Measurements from ENCODE around the gene MYOG. TPM values are rescaled to one million over a fixed set of nuclear protein-coding genes. Genes with fewer than 3 reads are reported as not detected.
A peak's percentile ranks its signal among the peaks of the same experiment; 100 is the strongest.

Gene MYOG
- total RNA-seq (2014; rRNA removed) (not detected in 2 replicates), Bru-seq, nascent RNA (not detected), BruChase-seq, experiment 1, labeled RNA remaining after a 6-hour chase (not detected), BruChase-seq, experiment 2, labeled RNA remaining after a 2-hour chase (not detected)
- long read RNA-seq, result 0 reads

DNA sequence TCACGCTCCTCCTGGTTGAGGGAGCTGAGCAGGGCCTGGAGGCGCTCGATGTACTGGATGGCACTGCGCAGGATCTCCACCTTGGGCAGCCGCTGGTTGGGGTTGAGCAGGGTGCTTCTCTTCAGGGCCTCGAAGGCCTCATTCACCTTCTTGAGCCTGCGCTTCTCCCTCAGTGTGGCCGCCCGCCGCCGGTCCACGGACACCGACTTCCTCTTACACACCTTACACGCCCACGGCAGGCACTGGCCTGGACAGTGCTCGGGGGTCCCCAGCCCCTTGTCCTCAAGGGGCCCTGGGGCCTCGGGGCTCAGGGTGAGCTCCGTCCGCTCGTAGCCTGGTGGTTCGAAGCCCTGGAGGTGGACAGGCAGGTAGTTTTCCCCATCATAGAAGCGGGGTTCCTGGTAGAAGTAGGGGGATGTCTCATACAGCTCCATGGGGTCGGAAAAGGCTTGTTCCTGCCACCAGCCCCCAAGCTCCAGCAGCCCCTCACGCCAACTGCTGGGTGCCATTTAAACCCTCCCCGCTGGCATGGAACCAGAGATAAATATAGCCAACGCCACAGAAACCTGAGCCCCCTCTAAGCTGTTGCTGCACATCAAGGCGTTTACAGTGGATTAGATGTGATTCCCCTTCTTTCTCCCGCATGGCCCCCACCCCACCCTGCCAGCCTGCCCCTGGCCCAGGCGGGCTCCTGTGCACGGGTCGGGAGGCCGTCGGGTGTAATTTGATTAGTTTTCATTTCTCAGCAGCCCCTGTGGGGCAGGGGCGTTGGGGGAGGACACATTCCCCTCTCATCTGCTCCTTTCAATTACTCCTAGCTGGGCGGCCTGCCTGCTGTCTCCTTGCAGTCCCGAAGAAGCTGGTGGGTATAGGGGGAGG is at the start of gene MYOG:
Gene MYOG, minus strand, starts transcription at position 485 of the 879 bp plus-strand sequence. Its CDS starts 51 bp downstream, at position 434.
- ChIA-PET CTCF (no interaction called here), POLR2A (ENCODE audit: unreplicated experiment) (no interaction called here)
- H3K27ac ChIP-seq (ENCODE audit: low read length), result no peak within 1 kb of the TSS
- H3K4me1 ChIP-seq (ENCODE audit: insufficient read depth, low read length), result no peaks in the 10 kb centered on the region
- no TSS peak for BruUV-seq (replicated peaks)
- intact Hi-C loops (cut with micrococcal nuclease), result no loop called here
- no peaks in the 10 kb centered on the region for H3K9me3 ChIP-seq (ENCODE audit: low read length)
- H3K9ac ChIP-seq (ENCODE audit: low read length), result no peak within 1 kb of the TSS
- no peak within 1 kb of the TSS for H2AFZ ChIP-seq (ENCODE audit: low read length)
- no peaks in the 10 kb centered on the region for H3K36me3 ChIP-seq (ENCODE audit: low read depth, low read length)
- DNase-seq, result no peak
- no peaks in the 10 kb centered on the region for H3K79me2 ChIP-seq (ENCODE audit: low read length)
- ATAC-seq, result no peak
- H3K9me2 ChIP-seq (replicated peaks; ENCODE audit: low read length), result no peaks in the 10 kb centered on the region
- peaks cover 35% of the 10 kb centered on the region; the same call in 1 of the 2 replicates for H3K27me3 ChIP-seq (ENCODE audit: low read length)
- no peak within 1 kb of the TSS for H3K4me2 ChIP-seq (ENCODE audit: low read length)
- H3F3A ChIP-seq (ENCODE audit: low read length, unreplicated experiment), result no peaks in the 10 kb centered on the region
- H4K20me1 ChIP-seq (ENCODE audit: low read length), result no peaks in the 10 kb centered on the region
- TF ChIP-seq CTCF (conservative IDR thresholded peaks at IDR 0.05; ENCODE audit: low read depth, low read length), result no peak
- TF ChIP-seq EZH2phosphoT487 (IDR thresholded peaks at IDR 0.05; ENCODE audit: borderline replicate concordance, low read length), result no peak
- TF ChIP-seq EZH2 (IDR thresholded peaks at IDR 0.05; ENCODE audit: low read length, unreplicated experiment), result no peak
- H3K4me3 ChIP-seq (ENCODE audit: low read length), result no peak within 1 kb of the TSS

- TF ChIP-seq EZH2 (IDR thresholded peaks at IDR 0.05; ENCODE audit: low read length, unreplicated experiment) (no peak), CTCF (conservative IDR thresholded peaks at IDR 0.05; ENCODE audit: low read depth, low read length) (no peak), EZH2phosphoT487 (IDR thresholded peaks at IDR 0.05; ENCODE audit: borderline replicate concordance, low read length) (no peak)
- Histone ChIP-seq H3K36me3 (ENCODE audit: low read depth, low read length) (no peaks in the 10 kb centered on the region), H3K9ac (ENCODE audit: low read length) (no peak overlapping the region), H3K9me2 (replicated peaks; ENCODE audit: low read length) (no peaks in the 10 kb centered on the region), H3K4me2 (ENCODE audit: low read length) (no peak overlapping the region), H4K20me1 (ENCODE audit: low read length) (no peaks in the 10 kb centered on the region), H3K4me1 (ENCODE audit: insufficient read depth, low read length) (peaks cover 9% of the 10 kb centered on the region), H3F3A (ENCODE audit: low read length, unreplicated experiment) (no peaks in the 10 kb centered on the region), H2AFZ (ENCODE audit: low read length) (no peak overlapping the region), H3K27ac (ENCODE audit: low read length) (no peak overlapping the region), H3K4me3 (ENCODE audit: low read length) (no peak overlapping the region), H3K9me3 (ENCODE audit: low read length) (no peaks in the 10 kb centered on the region), H3K27me3 (ENCODE audit: low read length) (peaks cover 20% of the 10 kb centered on the region), H3K79me2 (ENCODE audit: low read length) (no peaks in the 10 kb centered on the region)
- ChIA-PET CTCF (no interaction called here), POLR2A (ENCODE audit: unreplicated experiment) (no interaction called here)
- no TSS peak for BruUV-seq (replicated peaks)
- intact Hi-C loops (cut with micrococcal nuclease), result no loop called here
- DNase-seq (peak; percentile 11), ATAC-seq (no peak)
Observed at GRCh38 chr1:203133970-203134725, 48.3 kb upstream of the MYOG start.
